SK-N-SH (cell line): ENCODE measurements around the gene ADAM11. TPM values are rescaled to one million over a fixed set of nuclear protein-coding genes. Genes with fewer than 3 reads are reported as not detected.

ENCODE experiments used
- CTCF ChIA-PET: fragments of 300-600, 350-600 bp; formaldehyde crosslinking; extraction: SDS; loops from one replicate; lab custom pipeline; 2021; lab: Yijun Ruan, JAX
- POLR2A ChIA-PET: fragments of 350-600 bp; sonication (Branson Sonifier 250); formaldehyde crosslinking; extraction: SDS; loops from one replicate; lab custom pipeline; 2020; ENCODE audit warnings: antibody characterized with exemption, inconsistent platforms; lab: Yijun Ruan, JAX
- DNase-seq: peaks from one replicate; pipeline ENCODE4 v3.0.0; 2012
- H2AFZ ChIP-seq: fragments of 200-600 bp; sonication (generic); 2 replicates; pipeline ENCODE4 v1.8.1; 2016; ENCODE audit warnings: antibody characterized with exemption, mild to moderate bottlenecking, low read depth
- H3F3A ChIP-seq: fragments of 200-600 bp; sonication (generic); replicated peaks from 2 replicates; pipeline ENCODE3; 2016; ENCODE audit warnings: antibody characterized with exemption, mild to moderate bottlenecking; ENCODE audit not compliant: insufficient read depth
- H3K27ac ChIP-seq, 2 experiments: fragments of 200-500 bp in 1 of 2; fragments of 200-600 bp in 1 of 2; sonication (Bioruptor generic) in 1 of 2; sonication (generic), shearing (Covaris generic) in 1 of 2; 2 replicates each; pipeline versions ENCODE4 v1.5.1 to v1.6.1; 2014 to 2016; ENCODE audit warnings: low read depth in 2 of 2, inconsistent platforms in 1 of 2, low read length in 1 of 2, mild to moderate bottlenecking in 1 of 2, mixed read lengths in 1 of 2
- H3K27me3 ChIP-seq: fragments of 200-600 bp; sonication (generic), shearing (Covaris generic); 2 replicates; pipeline ENCODE4 v1.6.1; 2016; ENCODE audit warnings: mixed run types; ENCODE audit not compliant: insufficient read depth
- H3K36me3 ChIP-seq, 2 experiments: fragments of 200-500 bp in 1 of 2; fragments of 200-600 bp in 1 of 2; sonication (Bioruptor generic) in 1 of 2; sonication (generic) in 1 of 2; replicated peaks in 1 of 2; 2 replicates each; pipeline versions ENCODE3 to v1.5.1; 2014 to 2016; ENCODE audit warnings: low read length in 1 of 2, mild to moderate bottlenecking in 1 of 2; ENCODE audit not compliant: insufficient read depth in 2 of 2, control insufficient read depth in 1 of 2
- H3K4me1 ChIP-seq, 2 experiments: fragments of 200-500 bp in 1 of 2; fragments of 200-600 bp in 1 of 2; sonication (Bioruptor generic) in 1 of 2; sonication (generic), shearing (Covaris generic) in 1 of 2; 2 replicates each; pipeline versions ENCODE4 v1.5.1 to v1.6.1; 2014 to 2016; ENCODE audit warnings: low read depth in 1 of 2, low read length in 1 of 2, mixed run types in 1 of 2; ENCODE audit not compliant: insufficient read depth in 2 of 2, control insufficient read depth in 1 of 2
- H3K4me2 ChIP-seq: fragments of 200-600 bp; sonication (generic), shearing (Covaris generic); 2 replicates; pipeline ENCODE4 v1.6.1; 2017; ENCODE audit warnings: mixed run types
- H3K4me3 ChIP-seq, 2 experiments: fragments of 200-500 bp in 1 of 2; fragments of 200-600 bp in 1 of 2; sonication (Bioruptor generic) in 1 of 2; sonication (generic), shearing (Covaris generic) in 1 of 2; 2 replicates each; pipeline versions ENCODE4 v1.5.1 to v1.8.1; 2014 to 2016; ENCODE audit warnings: low read depth in 2 of 2, inconsistent platforms in 1 of 2, low read length in 1 of 2, mild to moderate bottlenecking in 1 of 2, mixed read lengths in 1 of 2, moderate library complexity in 1 of 2
- H3K79me2 ChIP-seq: fragments of 200-600 bp; sonication (generic); 2 replicates; pipeline ENCODE4 v1.8.1; 2017; ENCODE audit warnings: mild to moderate bottlenecking; ENCODE audit not compliant: insufficient read depth
- H3K9ac ChIP-seq: fragments of 200-600 bp; sonication (generic); 2 replicates; pipeline ENCODE4 v1.6.1; 2017; ENCODE audit warnings: mixed run types
- H3K9me2 ChIP-seq: fragments of 200-600 bp; sonication (generic); 2 replicates; pipeline ENCODE4 v1.6.1; 2017; ENCODE audit warnings: mixed run types
- H3K9me3 ChIP-seq: fragments of 200-600 bp; sonication (generic); 2 replicates; pipeline ENCODE4 v1.6.1; 2017; ENCODE audit warnings: mixed run types, mild to moderate bottlenecking, moderate library complexity
- H4K20me1 ChIP-seq: fragments of 200-600 bp; sonication (generic); 2 replicates; pipeline ENCODE4 v1.6.1; 2017; ENCODE audit warnings: mild to moderate bottlenecking, mixed run types; ENCODE audit not compliant: insufficient read depth
- CTCF ChIP-seq: fragments of 200-600 bp; sonication (generic); IDR thresholded peaks from 2 replicates; pipeline ENCODE4 v1.6.1; 2017; ENCODE audit warnings: antibody characterized with exemption, mild to moderate bottlenecking, moderate library complexity
- GABPA ChIP-seq: IDR thresholded peaks from 2 replicates; pipeline ENCODE4 v1.4.0; 2012; ENCODE audit warnings: low read depth, mild to moderate bottlenecking
- JUND ChIP-seq: IDR thresholded peaks from 2 replicates; pipeline ENCODE4 v1.4.0; 2012
- MAX ChIP-seq: IDR thresholded peaks from 2 replicates; pipeline ENCODE4 v1.4.0; 2012; ENCODE audit warnings: low read depth
- MXI1 ChIP-seq: IDR thresholded peaks from 2 replicates; pipeline ENCODE4 v1.6.1; 2012; ENCODE audit warnings: mild to moderate bottlenecking, low read depth, low read length, improper control_type of control experiment
- POLR2AphosphoS5 ChIP-seq: IDR thresholded peaks from 2 replicates; pipeline ENCODE4 v1.6.1; 2012; ENCODE audit warnings: low read depth, low read length
- RCOR1 ChIP-seq: fragments of 150-350 bp; IDR thresholded peaks from 2 replicates; pipeline ENCODE4 v1.6.1; 2017; ENCODE audit warnings: antibody characterized with exemption, low read length
- REST ChIP-seq: IDR thresholded peaks from 2 replicates; pipeline ENCODE4 v1.6.1; 2012; ENCODE audit warnings: mild to moderate bottlenecking, low read depth, low read length, moderate library complexity
- RXRA ChIP-seq: IDR thresholded peaks from 2 replicates; pipeline ENCODE4 v1.4.0; 2012; ENCODE audit warnings: low read depth, mild to moderate bottlenecking, borderline replicate concordance
- USF2 ChIP-seq: fragments of 150-350 bp; IDR thresholded peaks from 2 replicates; pipeline ENCODE4 v1.6.1; 2017; ENCODE audit warnings: antibody characterized with exemption, low read length, low read depth, borderline replicate concordance
- YY1 ChIP-seq: IDR thresholded peaks from 2 replicates; pipeline ENCODE4 v1.4.0; 2012; ENCODE audit warnings: low read depth, mild to moderate bottlenecking
- ZBTB33 ChIP-seq: IDR thresholded peaks from 2 replicates; pipeline ENCODE4 v1.4.0; 2012; ENCODE audit warnings: low read depth, borderline replicate concordance
- WGBS: methylation state at CpG from one replicate; pipeline ENCODE4 v1.1.6; 2017; ENCODE audit warnings: low lambda C conversion rate; 5-methylcytosine and 5-hydroxymethylcytosine counted together
- polyA plus RNA-seq, 3 experiments: library from polyadenylated mRNA; depleted of rRNA; stranded (reverse); fragments of >200 nt; gene quantifications; 2 replicates each; pipeline ENCODE4 v1.2.3, GENCODE V29; 2012

The ADAM11 gene
- polyA plus RNA-seq, 1 of the 3 experiments (the other 2 are of a cell fraction) = 2.5 TPM

- Histone ChIP-seq H3K4me1 (no peaks in the 10 kb centered on the region), H3K9me2 (no peaks in the 10 kb centered on the region), H2AFZ (no peak overlapping the region), H3F3A (no peaks in the 10 kb centered on the region), H3K79me2 (no peaks in the 10 kb centered on the region), H3K9me3 (no peaks in the 10 kb centered on the region), H4K20me1 (no peaks in the 10 kb centered on the region), H3K4me3 (no peak overlapping the region), H3K4me2 (no peak overlapping the region), H3K27me3 (no peaks in the 10 kb centered on the region), H3K9ac (no peak overlapping the region), H3K36me3 (peaks cover 0 to 7% of the 10 kb centered on the region in 2 experiments), H3K27ac (no peak overlapping the region)
- CTCF ChIA-PET = interaction anchor here (0.9 kb wide), 1 partner anchor 40 kb away, joined by 3 read pairs; no protein-coding TSS in a partner anchor
- POLR2A ChIA-PET = no interaction called here
- WGBS = 89% methylated on average over 3 of the region's 3 CpGs
- TF ChIP-seq ZBTB33 (no peak), POLR2AphosphoS5 (no peak), GABPA (no peak), REST (no peak), MAX (no peak), JUND (no peak), RCOR1 (no peak), RXRA (no peak), YY1 (no peak), USF2 (no peak), MXI1 (no peak), CTCF (no peak)
- DNase-seq = no peak
Observed at GRCh38 chr17:44738214-44738906, 20.4 kb upstream of the ADAM11 start.
